Stimulated activated CD8-positive, alpha-beta memory T cell treated with anti-CD3 and anti-CD28 coated beads, Interleukin-4, amount 100 ng/mL, for 24 hours (primary cell): Measurements from ENCODE around the gene COLEC11.
"Not testable (repeated sequence)": the region's sequence is repeated elsewhere in the genome, so short reads cannot be mapped to it uniquely, and the experiment has no call there.

Source experiments
- DNase-seq: peaks from one replicate; pipeline ENCODE4 v3.0.0-alpha.2; 2020; ENCODE audit warnings: low read depth

COLEC11 gene

DNA sequence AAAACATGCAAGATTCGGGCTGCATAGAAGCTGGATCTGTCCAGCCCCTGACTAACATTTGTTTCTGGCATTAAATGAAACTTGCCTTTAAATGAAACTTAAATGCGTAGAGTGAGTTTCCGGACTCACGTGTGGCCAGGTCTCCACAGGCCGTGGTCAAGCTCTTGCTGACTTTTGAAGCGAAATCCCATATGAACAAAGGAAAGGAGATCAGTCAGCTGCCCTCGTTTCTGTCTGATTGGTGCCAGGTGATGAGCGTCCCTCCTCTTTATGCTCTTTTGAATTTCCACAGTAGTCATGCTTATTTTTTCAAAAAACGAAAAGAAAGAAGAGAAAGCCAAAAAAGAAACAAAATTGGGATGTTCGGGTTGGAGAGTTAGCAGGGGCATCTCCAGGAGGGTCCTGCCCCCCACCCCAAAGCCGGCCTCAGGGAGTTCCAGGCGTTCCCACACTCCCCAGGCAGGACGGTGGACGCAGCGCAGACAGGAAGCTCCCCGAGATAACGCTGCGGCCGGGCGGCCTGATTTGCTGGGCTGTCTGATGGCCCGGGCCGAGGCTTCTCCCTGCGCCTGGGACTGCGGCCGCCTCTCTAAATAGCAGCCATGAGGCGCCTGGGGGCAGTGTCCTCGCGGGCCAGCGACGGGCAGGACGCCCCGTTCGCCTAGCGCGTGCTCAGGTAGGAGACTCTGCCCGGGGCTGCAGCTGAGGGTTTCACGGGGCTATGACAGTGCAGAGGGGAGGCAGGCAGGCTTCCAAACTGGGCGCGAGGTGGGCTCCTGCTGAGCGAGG is at the start of gene COLEC11:
Gene COLEC11, plus strand, starts transcription at position 620 of the 789 bp plus-strand sequence. CDS start 9,229 bp downstream, outside the sequence.
- DNase-seq: no peak

DNA sequence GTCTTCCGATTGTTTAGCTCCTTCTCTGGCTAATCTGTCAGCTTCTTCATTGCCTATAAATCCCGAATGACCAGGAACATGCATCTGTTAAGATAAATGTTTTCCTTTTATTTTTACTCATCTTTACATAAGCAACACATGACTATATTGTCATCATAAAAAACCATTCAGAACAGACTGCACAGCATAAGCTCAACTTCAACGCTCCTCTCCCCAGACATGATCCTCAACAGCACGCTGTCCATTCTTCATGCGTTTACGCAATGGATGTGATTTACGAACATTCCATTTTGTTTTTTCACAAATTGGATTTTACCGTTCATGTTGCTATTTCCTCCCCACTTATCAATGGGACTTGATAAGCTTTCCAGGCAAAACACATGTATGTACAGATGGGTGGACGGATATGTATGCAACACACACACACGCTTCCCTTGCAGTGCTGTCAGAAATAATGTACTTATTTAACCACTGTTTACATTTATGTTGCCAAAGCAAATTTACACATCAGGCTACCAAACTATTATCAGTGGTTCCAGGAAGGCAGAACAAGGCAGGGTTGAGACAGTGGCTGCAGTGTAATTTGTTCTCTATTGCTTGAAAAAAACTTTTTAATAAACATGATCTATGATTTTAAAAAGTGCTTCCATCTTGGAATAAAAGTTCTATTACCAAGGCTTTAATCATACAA is 49.0 kb upstream of the COLEC11 start:
- no peak for DNase-seq

DNA sequence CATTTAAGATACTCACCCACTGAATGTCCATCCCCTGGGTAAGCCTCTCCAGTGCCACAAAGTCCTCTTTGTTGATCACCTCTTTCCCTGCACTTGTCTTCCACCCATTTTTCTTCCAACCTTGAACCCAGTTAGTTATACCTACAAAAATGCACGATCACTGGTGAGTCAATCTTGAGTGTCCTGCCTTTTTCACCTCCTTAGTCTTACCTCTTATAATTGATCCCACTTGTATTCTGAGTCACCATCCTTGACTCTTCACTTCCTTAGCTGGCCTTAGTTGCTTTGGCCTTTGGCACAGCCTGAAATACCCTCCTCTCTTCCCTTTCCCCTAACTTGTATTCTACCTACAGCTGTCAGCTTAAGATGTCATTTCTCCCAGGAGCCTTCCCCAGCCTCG is 47.0 kb upstream of the COLEC11 start:
- DNase-seq: no peak

- no peak for DNase-seq
Observed at GRCh38 chr2:3553946-3554345, 41.0 kb upstream of the COLEC11 start.

DNA sequence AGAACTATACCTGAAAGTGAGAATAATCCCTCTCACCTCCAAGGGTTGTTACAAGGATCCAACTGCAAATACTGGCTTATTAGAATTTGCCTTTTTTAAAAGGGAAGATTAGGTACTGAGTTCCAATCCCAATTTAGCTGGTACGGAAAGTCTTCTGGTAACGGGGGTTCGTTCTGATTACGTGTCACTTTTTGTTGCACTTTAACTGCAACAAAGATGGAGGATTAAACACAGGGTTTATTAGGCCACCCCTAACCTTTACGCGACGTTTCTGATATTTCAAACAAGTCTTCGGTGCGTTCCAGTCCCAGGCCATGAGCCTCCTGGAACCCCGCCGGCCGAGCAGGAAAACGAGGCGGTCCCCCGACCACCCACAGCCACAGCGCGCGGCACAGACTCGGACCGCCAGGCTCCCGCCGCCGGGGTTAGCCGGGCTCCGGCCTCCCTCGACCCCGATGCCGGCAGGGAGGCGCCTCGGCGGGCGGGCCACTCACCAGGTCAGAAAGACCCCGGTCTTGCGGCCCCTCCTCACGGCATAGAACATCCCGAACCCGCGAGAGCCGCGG is 37.2 kb upstream of the COLEC11 start:
- DNase-seq: no peak

GRCh38 chr2:3558205-3559014 is 36.5 kb upstream of the COLEC11 start, which contains the start of gene RNASEH1:
TSS of gene RNASEH1 (minus strand) at chr2:3558333. CDS start at chr2:3558260, 73 bp downstream.
- peak; percentile 99 for DNase-seq

DNA sequence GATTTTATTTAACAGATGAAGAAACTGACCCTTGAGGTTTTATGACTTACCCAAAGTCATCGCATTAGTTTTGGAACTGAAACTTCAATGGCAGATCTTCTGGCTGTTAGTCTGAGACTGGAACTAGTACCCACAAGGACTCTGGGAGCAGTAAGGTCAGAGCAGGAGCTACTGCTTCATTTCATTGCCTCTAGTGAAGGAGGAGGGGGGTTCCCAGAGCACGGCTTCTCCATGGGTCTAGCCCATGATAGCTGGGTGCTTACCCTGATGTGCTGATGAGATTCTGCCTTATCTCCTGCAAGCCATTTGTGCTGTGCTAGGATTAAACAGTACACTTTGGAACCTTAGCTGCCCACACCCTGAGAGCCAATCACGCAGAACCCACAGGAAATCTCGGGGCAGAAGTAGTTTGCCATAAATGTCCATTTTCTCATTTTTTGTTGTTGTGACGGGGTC is 31.4 kb upstream of the COLEC11 start:
- no peak for DNase-seq

GRCh38 chr2:3565117-3565516 is 29.8 kb upstream of the COLEC11 start:
- DNase-seq: no peak

- no peak for DNase-seq
Observed at GRCh38 chr2:3566806-3567205, 28.1 kb upstream of the COLEC11 start.

DNA sequence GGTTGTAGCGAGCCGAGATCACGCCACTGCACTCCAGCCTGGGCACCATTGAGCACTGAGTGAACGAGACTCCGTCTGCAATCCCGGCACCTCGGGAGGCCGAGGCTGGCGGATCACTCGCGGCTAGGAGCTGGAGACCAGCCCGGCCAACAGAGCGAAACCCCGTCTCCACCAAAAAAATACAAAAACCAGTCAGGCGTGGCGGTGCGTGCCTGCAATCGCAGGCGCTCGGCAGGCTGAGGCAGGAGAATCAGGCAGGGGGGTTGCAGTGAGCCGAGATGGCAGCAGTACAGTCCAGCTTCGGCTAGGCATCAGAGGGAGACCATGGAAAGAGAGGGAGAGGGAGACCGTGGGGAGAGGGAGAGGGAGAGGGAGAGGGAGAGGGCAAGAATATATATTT is 25.3 kb upstream of the COLEC11 start:
- not testable (repeated sequence) for DNase-seq

GRCh38 chr2:3571284-3571683 is 23.6 kb upstream of the COLEC11 start:
- DNase-seq: no peak

- DNase-seq: no peak
Observed at GRCh38 chr2:3572620-3573019, 22.3 kb upstream of the COLEC11 start.

- no peak for DNase-seq
Observed at GRCh38 chr2:3574155-3574554, 20.8 kb upstream of the COLEC11 start.

GRCh38 chr2:3575534-3576262 is 19.2 kb upstream of the COLEC11 start:
- no peak for DNase-seq

- DNase-seq: not testable (repeated sequence)
Observed at GRCh38 chr2:3576263-3576630, 18.7 kb upstream of the COLEC11 start.

GRCh38 chr2:3578987-3579386 is 15.9 kb upstream of the COLEC11 start:
- no peak for DNase-seq

DNA sequence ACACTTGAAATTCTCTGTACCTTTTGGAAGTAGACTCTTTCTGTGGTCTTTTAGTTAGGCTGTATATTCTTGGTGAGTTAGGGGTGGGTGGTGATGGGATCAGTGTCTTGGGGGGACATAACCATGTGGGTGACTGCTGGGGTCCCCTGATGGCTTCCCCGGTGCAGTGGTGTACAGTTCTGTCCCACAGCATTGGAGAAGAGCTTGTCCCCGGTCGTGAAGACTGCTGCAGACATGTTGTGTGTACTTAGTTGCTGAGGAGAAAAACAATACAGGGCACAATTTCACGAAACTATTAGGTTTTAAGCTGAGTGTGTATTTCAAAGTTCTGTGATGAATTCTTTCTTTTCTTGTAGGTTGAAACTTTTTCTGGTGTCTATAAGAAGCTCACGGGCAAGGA is 14.5 kb upstream of the COLEC11 start:
- DNase-seq: no peak

DNA sequence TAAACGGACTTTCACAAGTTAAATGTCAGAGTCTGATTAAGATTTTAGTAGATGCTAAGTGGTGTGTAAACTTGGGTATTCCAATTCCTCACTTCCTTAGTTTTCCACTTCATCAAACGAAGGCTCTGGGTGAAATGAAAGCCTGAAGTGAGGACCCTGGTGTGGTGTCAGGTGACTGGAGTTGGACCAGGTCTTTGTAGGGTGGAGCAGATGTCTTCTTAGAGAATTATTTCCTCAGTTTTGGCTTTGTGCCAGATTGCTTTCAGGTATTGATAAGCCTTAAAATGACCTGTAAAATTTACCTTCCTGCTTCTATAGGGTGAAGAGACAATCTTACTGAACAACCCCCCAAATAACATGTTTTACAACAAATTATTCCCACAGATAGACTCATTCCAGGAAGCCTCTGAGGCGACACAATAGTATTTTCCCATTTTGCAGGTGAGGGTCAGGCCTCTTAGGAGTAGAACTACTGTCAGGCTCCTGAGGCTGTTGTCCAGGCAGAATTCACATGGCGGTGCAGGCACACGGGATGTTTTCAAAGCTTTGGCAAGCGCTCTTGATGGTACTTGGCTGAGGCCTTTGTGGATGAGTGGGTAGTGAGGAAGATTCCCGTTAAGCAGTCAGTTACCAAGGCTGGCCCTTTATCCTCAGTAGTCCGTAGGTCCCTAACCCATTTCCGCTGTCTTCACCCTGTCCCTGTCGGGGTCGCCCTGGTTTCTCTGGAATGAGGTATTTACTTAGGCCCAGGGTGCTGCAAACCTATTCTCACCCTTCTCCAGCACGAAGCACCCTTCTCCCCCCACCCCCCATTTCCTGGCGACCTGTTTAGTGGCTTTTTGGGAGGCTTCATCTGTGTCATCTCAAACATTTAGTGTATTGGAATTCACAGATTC is 13.3 kb upstream of the COLEC11 start:
- DNase-seq: no peak

DNA sequence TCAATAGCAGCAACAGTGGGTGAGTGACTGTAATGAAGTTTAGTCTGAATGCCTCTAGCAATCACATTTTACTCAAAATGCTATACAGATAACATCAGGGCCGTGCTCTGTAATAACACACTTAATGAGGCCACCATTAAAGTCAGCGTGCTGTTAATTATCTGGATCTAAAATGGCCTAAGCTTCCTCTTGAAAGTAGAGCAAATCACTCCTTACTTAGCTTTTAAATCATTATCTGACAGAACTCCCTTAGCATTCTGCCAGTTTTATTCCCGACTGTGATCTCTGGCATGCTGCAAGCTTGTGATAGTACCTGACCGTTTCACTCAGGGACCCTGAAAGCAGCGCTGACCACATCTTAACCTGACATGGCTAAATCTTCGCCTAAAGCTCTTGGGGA is 10.8 kb upstream of the COLEC11 start:
- no peak for DNase-seq

- no peak for DNase-seq
Observed at GRCh38 chr2:3584608-3585260, 10.2 kb upstream of the COLEC11 start.
